GM10266 (cell line): ENCODE measurements around the gene PPP1R7.
A peak's percentile ranks its signal among the peaks of the same experiment; 100 is the strongest.

Experiments
- DNase-seq: peaks from one replicate; pipeline ENCODE4 v3.0.0; 2012; ENCODE audit errors: extremely low spot score
- CTCF ChIP-seq: IDR thresholded peaks from 2 replicates; pipeline ENCODE4 v1.5.1; 2012; ENCODE audit warnings: mild to moderate bottlenecking, low read depth; ENCODE audit not compliant: control insufficient read depth, insufficient read depth; ENCODE audit errors: missing control alignments

Gene PPP1R7

GRCh38 chr2:241112592-241112991 lies 37.7 kb upstream of the PPP1R7 start:
- TF ChIP-seq CTCF = no peak
- DNase-seq = peak; percentile 60

DNA sequence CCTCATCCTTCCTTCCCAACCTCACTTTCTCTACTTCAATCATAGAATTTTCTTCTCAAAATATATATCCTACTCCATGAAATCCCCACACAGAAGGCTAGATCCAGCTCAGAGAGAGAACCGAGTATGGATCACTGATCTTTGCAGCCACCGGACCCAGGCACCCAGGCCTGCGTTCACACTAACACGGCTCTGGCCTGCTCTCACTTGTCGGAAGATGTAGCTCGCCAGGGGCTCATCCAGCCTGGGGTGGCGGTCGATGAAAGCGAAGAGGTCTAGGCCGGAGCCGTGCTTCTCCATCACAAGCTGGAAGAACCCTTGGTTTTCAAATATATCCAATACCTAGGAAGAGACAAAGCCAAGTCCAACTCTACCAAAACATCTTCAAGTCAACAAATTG lies 35.4 kb upstream of the PPP1R7 start:
- no peak for DNase-seq
- TF ChIP-seq CTCF = no peak

GRCh38 chr2:241115361-241115760 lies 34.9 kb upstream of the PPP1R7 start:
- TF ChIP-seq CTCF = no peak
- no peak for DNase-seq

DNA sequence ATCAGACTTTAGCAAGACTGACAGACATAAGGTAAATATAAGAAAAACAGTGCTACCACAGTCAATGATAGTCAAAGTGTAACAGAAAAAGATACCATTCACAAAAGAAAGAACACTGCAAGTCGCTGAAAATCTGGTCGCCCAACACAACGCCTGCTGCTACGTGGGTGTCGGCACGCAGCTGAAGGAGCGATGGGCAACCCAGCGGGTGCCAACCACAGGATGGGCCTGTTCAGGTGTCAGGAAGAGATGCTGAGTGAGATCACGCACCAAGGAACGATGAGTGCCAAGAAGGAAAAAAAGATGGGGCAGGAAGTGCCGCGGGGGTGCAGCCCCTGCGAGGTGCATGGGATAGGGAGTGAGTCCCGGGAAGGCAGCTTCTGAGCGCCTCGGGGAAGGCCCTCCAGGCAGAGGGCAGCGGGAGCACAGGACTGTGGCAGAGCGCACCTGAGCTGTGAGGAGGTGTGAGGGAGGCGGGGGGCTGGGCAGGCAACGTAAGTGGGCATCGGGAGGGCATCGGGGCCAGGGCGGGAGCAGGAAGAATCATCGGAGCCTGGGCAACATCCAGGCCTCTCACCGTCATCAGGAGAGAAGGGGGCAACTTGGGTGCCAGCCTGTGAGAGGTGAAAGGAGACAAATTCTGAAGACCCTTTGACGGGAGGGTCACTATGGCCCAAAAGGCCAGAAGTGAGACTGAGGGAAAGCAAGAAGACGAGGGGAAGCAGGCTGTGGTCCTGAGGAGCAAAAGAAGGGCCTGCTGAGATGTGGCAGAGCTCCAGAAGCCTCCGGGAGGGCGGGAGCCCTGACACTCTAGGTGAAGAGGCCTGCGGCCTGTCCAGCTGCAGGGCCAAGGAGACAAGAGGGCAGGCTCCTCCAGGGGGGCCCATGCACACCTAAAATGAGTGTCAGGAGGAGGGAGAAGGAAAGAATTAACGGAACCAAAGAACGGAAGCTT lies 33.4 kb upstream of the PPP1R7 start:
- no peak for TF ChIP-seq CTCF

GRCh38 chr2:241118737-241119505 lies 31.3 kb upstream of the PPP1R7 start:
- no peak for DNase-seq
- TF ChIP-seq CTCF = no peak

More for the DNA sequence above, 33.4 kb upstream of the PPP1R7 start:
- DNase-seq = no peak

GRCh38 chr2:241120440-241120839 lies 29.8 kb upstream of the PPP1R7 start:
- no peak for TF ChIP-seq CTCF
- DNase-seq = no peak

- no peak for DNase-seq
These were observed 29.3 kb upstream of the PPP1R7 start for GRCh38 chr2:241121008-241121407.

More at GRCh38 chr2:241121008-241121407, 29.3 kb upstream of the PPP1R7 start:
- no peak for TF ChIP-seq CTCF
